Naive thymus-derived CD4-positive, alpha-beta T cell (primary cell): ENCODE results near the gene CD8A. TPM values are rescaled to one million over a fixed set of nuclear protein-coding genes. Genes with fewer than 3 reads are reported as not detected.

Experiments
- ATAC-seq: fragments of 150-1000 bp; cut with Tn5 transposase; 2 replicates; pipeline ENCODE4 v1.10.0; 2021; ENCODE audit warnings: mild to moderate bottlenecking, moderate library complexity
- CTCF ChIA-PET: fragments of 350-600 bp; sonication (Branson Sonifier 250); formaldehyde crosslinking; loops from one replicate; lab custom pipeline; 2021; ENCODE audit warnings: antibody characterized with exemption; lab: Charles Lee
- POLR2A ChIA-PET: fragments of 350-600 bp; sonication (Branson Sonifier 250); formaldehyde crosslinking; loops from one replicate; lab custom pipeline; 2021; ENCODE audit warnings: antibody characterized with exemption, inconsistent platforms; lab: Charles Lee
- DNase-seq, 9 donors: peaks; one replicate each; pipeline versions ENCODE4 v3.0.0 to v3.0.0-alpha.2; 2020 to 2022; ENCODE audit warnings: mixed read lengths in 1 of 9
- H3K27ac ChIP-seq: one replicate; pipeline ENCODE4 v1.7.0; 2013; ENCODE audit warnings: mild to moderate bottlenecking, low read depth, low read length, moderate library complexity
- H3K27me3 ChIP-seq, 2 donors: one replicate each; pipeline ENCODE4 v1.7.0; 2013; ENCODE audit warnings: low read length in 2 of 2, mild to moderate bottlenecking in 2 of 2, moderate library complexity in 2 of 2; ENCODE audit not compliant: control insufficient read depth in 2 of 2, insufficient read depth in 2 of 2
- H3K36me3 ChIP-seq, 3 experiments: 1 replicate in 2 of 3; 2 replicates in 1 of 3; pipeline ENCODE4 v1.7.0; 2013; ENCODE audit warnings: low read length in 3 of 3, mild to moderate bottlenecking in 3 of 3, moderate library complexity in 1 of 3; ENCODE audit not compliant: insufficient read depth in 3 of 3, control insufficient read depth in 2 of 3
- H3K4me1 ChIP-seq, 2 donors: one replicate each; pipeline ENCODE4 v1.7.0; 2013; ENCODE audit warnings: low read length in 2 of 2, mild to moderate bottlenecking in 2 of 2, moderate library complexity in 1 of 2; ENCODE audit not compliant: control insufficient read depth in 2 of 2, insufficient read depth in 2 of 2
- H3K4me3 ChIP-seq: 2 replicates; pipeline ENCODE4 v1.7.0; 2013; ENCODE audit warnings: mild to moderate bottlenecking, low read length
- H3K9me3 ChIP-seq, 3 experiments: 1 replicate in 2 of 3; 2 replicates in 1 of 3; pipeline ENCODE4 v1.7.0; 2013; ENCODE audit warnings: low read length in 3 of 3; ENCODE audit not compliant: control insufficient read depth in 2 of 3
- H3K27ac Mint-ChIP-seq, 9 donors: one replicate each; pipeline ENCODE4 v1.8.0; 2020 to 2022; ENCODE audit warnings: mixed read lengths in 9 of 9, mild to moderate bottlenecking in 8 of 9, moderate library complexity in 5 of 9, inconsistent platforms in 2 of 9
- H3K27me3 Mint-ChIP-seq, 5 donors: one replicate each; pipeline ENCODE4 v1.8.0; 2021 to 2022; ENCODE audit warnings: mixed read lengths in 5 of 5, mild to moderate bottlenecking in 1 of 5
- H3K36me3 Mint-ChIP-seq, 5 donors: one replicate each; pipeline ENCODE4 v1.8.0; 2020 to 2022; ENCODE audit warnings: mixed read lengths in 5 of 5, mild to moderate bottlenecking in 3 of 5, inconsistent platforms in 1 of 5
- H3K4me1 Mint-ChIP-seq, 7 donors: one replicate each; pipeline ENCODE4 v1.8.0; 2020 to 2022; ENCODE audit warnings: mixed read lengths in 7 of 7, mild to moderate bottlenecking in 3 of 7, inconsistent platforms in 1 of 7
- H3K4me3 Mint-ChIP-seq, 10 donors: one replicate each; pipeline ENCODE4 v1.8.0; 2020 to 2022; ENCODE audit warnings: mild to moderate bottlenecking in 10 of 10, mixed read lengths in 10 of 10, moderate library complexity in 6 of 10, inconsistent platforms in 2 of 10
- H3K9me3 Mint-ChIP-seq, 11 donors: one replicate each; pipeline ENCODE4 v1.8.0; 2020 to 2022; ENCODE audit warnings: mixed read lengths in 11 of 11, mild to moderate bottlenecking in 4 of 11, inconsistent platforms in 1 of 11, moderate library complexity in 1 of 11
- intact Hi-C, 2 donors: fragments of 100-400 bp; cut with micrococcal nuclease; formaldehyde crosslinking; loops; one replicate each; pipeline ENCODE4 v1.15.1; 2023
- polyA plus RNA-seq, 2 donors: library from polyadenylated mRNA; unstranded; fragments of 300-500 nt; fragmentation: Illumina TruSeq; gene quantifications; one replicate each; pipeline ENCODE4 v1.2.3, GENCODE V29; 2021
- total RNA-seq, 6 experiments: library from RNA in 5 of 6; stranded (reverse) in 5 of 6; gene quantifications; 1 replicate in 5 of 6; 2 replicates in 1 of 6; pipeline ENCODE4 v1.2.3 and lab custom pipeline; 2021 to 2026

Gene CD8A
- total and polyA plus RNA-seq, 7 experiments from 2014 or later, result 0.16 to 56.0 (median 1.6) TPM

- no peaks in the 10 kb centered on the region for H3K36me3 ChIP-seq
- intact Hi-C loops, result loop anchor here in 1 of 2 donors (2.0 kb wide), 2 partner anchors 17 to 45 kb away; no protein-coding TSS in a partner anchor
- H3K4me3 Mint-ChIP-seq, result peak overlapping the region; percentile 30 to 91 (median 74)
- H3K27ac Mint-ChIP-seq, result peak overlapping the region in 3 of 9 donors; percentile 39 to 57 (median 47)
- H3K9me3 ChIP-seq, result no peaks in the 10 kb centered on the region
- no peaks in the 10 kb centered on the region for H3K27me3 ChIP-seq
- no peak for ATAC-seq
- peaks cover 42 to 64% (median 45%) of the 10 kb centered on the region in 5 donors for H3K27me3 Mint-ChIP-seq
- H3K27ac ChIP-seq, result no peak overlapping the region
- DNase-seq, result no peak
- no peaks in the 10 kb centered on the region for H3K36me3 Mint-ChIP-seq
- ChIA-PET CTCF (interaction anchor here (0.7 to 1.7 kb wide), 5 partner anchors 11 to 426 kb away, joined by 3 to 8 read pairs (median 4); no protein-coding TSS in a partner anchor), POLR2A (no interaction called here)
- no peaks in the 10 kb centered on the region for H3K9me3 Mint-ChIP-seq
- H3K4me3 ChIP-seq, result peak overlapping the region; percentile 46
- H3K4me1 Mint-ChIP-seq, result peaks cover 6 to 30% (median 21%) of the 10 kb centered on the region in 7 donors
- peaks cover 17 to 47% of the 10 kb centered on the region in 2 donors for H3K4me1 ChIP-seq
Measured at GRCh38 chr2:86809481-86810121, 18.9 kb upstream of the CD8A start.

GRCh38 chr2:86808315-86809161 lies 17.8 kb upstream of the CD8A start:
- intact Hi-C loops, result loop anchor here (1.0 to 2.0 kb wide), 2 partner anchors 44 kb away; no protein-coding TSS in a partner anchor
- H3K27me3 ChIP-seq, result no peaks in the 10 kb centered on the region
- H3K36me3 ChIP-seq, result no peaks in the 10 kb centered on the region
- DNase-seq (peak; percentile 78 to 94 (median 88)), ATAC-seq (peak; percentile 95)
- Mint-ChIP-seq H3K4me3 (peak overlapping the region; percentile 70 to 94 (median 88)), H3K27ac (peak overlapping the region in 1 of 9 donors; percentile 28), H3K9me3 (no peaks in the 10 kb centered on the region), H3K27me3 (peaks cover 39 to 64% (median 45%) of the 10 kb centered on the region in 5 donors), H3K36me3 (no peaks in the 10 kb centered on the region), H3K4me1 (peaks cover 6 to 30% (median 21%) of the 10 kb centered on the region in 7 donors)
- ChIA-PET CTCF (interaction anchor here (0.6 to 1.7 kb wide), 5 partner anchors 10 to 425 kb away, joined by 3 to 8 read pairs (median 5); no protein-coding TSS in a partner anchor), POLR2A (no interaction called here)
- H3K27ac ChIP-seq, result no peak overlapping the region
- peaks cover 17 to 42% of the 10 kb centered on the region in 2 donors for H3K4me1 ChIP-seq
- H3K4me3 ChIP-seq, result peak overlapping the region; percentile 46
- no peaks in the 10 kb centered on the region for H3K9me3 ChIP-seq

- H3K9me3 ChIP-seq, result no peaks in the 10 kb centered on the region
- intact Hi-C loops, result loop anchor here (1.0 to 2.0 kb wide), 2 partner anchors 43 kb away; no protein-coding TSS in a partner anchor
- DNase-seq (peak in 2 of 9 donors; percentile 18 to 50), ATAC-seq (peak; percentile 47)
- H3K27ac Mint-ChIP-seq, result peak overlapping the region in 1 of 9 donors; percentile 1
- no peaks in the 10 kb centered on the region for H3K36me3 ChIP-seq
- CTCF ChIA-PET, result interaction anchor here (0.6 to 1.7 kb wide), 5 partner anchors 9 to 43 kb away, joined by 3 to 8 read pairs (median 5); no protein-coding TSS in a partner anchor
- POLR2A ChIA-PET, result no interaction called here
- H3K4me1 Mint-ChIP-seq, result peaks cover 6 to 30% (median 21%) of the 10 kb centered on the region in 7 donors
- H3K27me3 Mint-ChIP-seq, result peaks cover 36 to 61% (median 42%) of the 10 kb centered on the region in 5 donors
- H3K4me3 Mint-ChIP-seq, result peak overlapping the region; percentile 70 to 94 (median 88)
- no peaks in the 10 kb centered on the region for H3K36me3 Mint-ChIP-seq
- H3K27me3 ChIP-seq, result no peaks in the 10 kb centered on the region
- H3K27ac ChIP-seq, result no peak overlapping the region
- H3K9me3 Mint-ChIP-seq, result no peaks in the 10 kb centered on the region
- peaks cover 17 to 34% of the 10 kb centered on the region in 2 donors for H3K4me1 ChIP-seq
- peak overlapping the region; percentile 46 for H3K4me3 ChIP-seq
Measured at GRCh38 chr2:86807468-86808275, 17.0 kb upstream of the CD8A start.

GRCh38 chr2:86807133-86807467 lies 16.4 kb upstream of the CD8A start:
- Histone ChIP-seq H3K27ac (no peak overlapping the region), H3K4me3 (peak overlapping the region; percentile 46), H3K36me3 (no peaks in the 10 kb centered on the region), H3K9me3 (no peaks in the 10 kb centered on the region), H3K4me1 (peaks cover 17 to 31% of the 10 kb centered on the region in 2 donors), H3K27me3 (no peaks in the 10 kb centered on the region)
- ATAC-seq, result no peak
- Mint-ChIP-seq H3K36me3 (no peaks in the 10 kb centered on the region), H3K27ac (peak overlapping the region in 1 of 9 donors; percentile 1), H3K4me1 (peaks cover 6 to 30% (median 21%) of the 10 kb centered on the region in 7 donors), H3K4me3 (peak overlapping the region; percentile 70 to 94 (median 88)), H3K9me3 (no peaks in the 10 kb centered on the region), H3K27me3 (peaks cover 30 to 57% (median 37%) of the 10 kb centered on the region in 5 donors)
- POLR2A ChIA-PET, result no interaction called here
- CTCF ChIA-PET, result interaction anchor here (0.6 to 1.3 kb wide), 3 partner anchors 18 to 42 kb away, joined by 3 to 7 read pairs (median 5); no protein-coding TSS in a partner anchor
- no peak for DNase-seq
- intact Hi-C loops, result no loop called here

GRCh38 chr2:86806059-86806857 lies 15.5 kb upstream of the CD8A start:
- Mint-ChIP-seq H3K4me1 (peaks cover 6 to 30% (median 21%) of the 10 kb centered on the region in 7 donors), H3K36me3 (no peaks in the 10 kb centered on the region), H3K27ac (no peak overlapping the region), H3K4me3 (peak overlapping the region in 7 of 10 donors; percentile 5 to 82 (median 51)), H3K9me3 (no peaks in the 10 kb centered on the region), H3K27me3 (peaks cover 26 to 52% (median 29%) of the 10 kb centered on the region in 5 donors)
- Histone ChIP-seq H3K27me3 (no peaks in the 10 kb centered on the region), H3K36me3 (no peaks in the 10 kb centered on the region), H3K27ac (no peak overlapping the region), H3K9me3 (no peaks in the 10 kb centered on the region), H3K4me3 (peak overlapping the region; percentile 34), H3K4me1 (peaks cover 17 to 22% of the 10 kb centered on the region in 2 donors)
- ChIA-PET CTCF (interaction anchor here (0.9 kb wide), 1 partner anchor 21 kb away, joined by 5 read pairs; no protein-coding TSS in a partner anchor), POLR2A (no interaction called here)
- ATAC-seq (no peak), DNase-seq (no peak)
- intact Hi-C loops, result no loop called here
